ENCODE data around the gene EEF1A1.

- TF ChIP-seq EZH2 (IDR thresholded peaks at IDR 0.05; ENCODE audit: insufficient read depth, poor library complexity, severe bottlenecking) (no peak), EZH2phosphoT487 (IDR thresholded peaks at IDR 0.05; ENCODE audit: insufficient read depth, low read depth) (no peak)
Measured at GRCh38 chr6:73562558-73562957, 41.7 kb upstream of the EEF1A1 start.
